Measurements from ENCODE around the gene ALDH4A1. TPM values are rescaled to one million over a fixed set of nuclear protein-coding genes. Genes with fewer than 3 reads are reported as not detected.
A peak's percentile ranks its signal among the peaks of the same experiment; 100 is the strongest.

Gene ALDH4A1
- 18.8 and 22.8 TPM in 2 replicates for total RNA-seq

GRCh38 chr1:18902523-18903290 is at the start of gene ALDH4A1:
ALDH4A1 (minus strand) TSS chr1:18902555; CDS start chr1:18902523, 32 bp downstream.
- Histone ChIP-seq H3K27me3 (ENCODE audit: control insufficient read depth, insufficient read depth, low read length) (no peaks in the 10 kb centered on the region), H3K36me3 (ENCODE audit: control insufficient read depth, insufficient read depth, low read length) (no peaks in the 10 kb centered on the region), H3K4me3 (ENCODE audit: low read depth, low read length) (peak within 1 kb of the TSS; percentile 71)
- no peak for TF ChIP-seq CTCF (IDR thresholded peaks at IDR 0.05; ENCODE audit: insufficient read depth, low read length, poor library complexity, severe bottlenecking)
- DNase-seq (ENCODE audit: low read depth): peak; percentile 94

GRCh38 chr1:18951818-18952391 is 49.5 kb upstream of the ALDH4A1 start:
- no peaks in the 10 kb centered on the region for H3K36me3 ChIP-seq (ENCODE audit: control insufficient read depth, insufficient read depth, low read length)
- no peak for TF ChIP-seq CTCF (IDR thresholded peaks at IDR 0.05; ENCODE audit: insufficient read depth, low read length, poor library complexity, severe bottlenecking)
- no peaks in the 10 kb centered on the region for H3K27me3 ChIP-seq (ENCODE audit: control insufficient read depth, insufficient read depth, low read length)
- H3K4me3 ChIP-seq (ENCODE audit: low read depth, low read length): no peak overlapping the region
- no peak for DNase-seq (ENCODE audit: low read depth)

- Histone ChIP-seq H3K36me3 (ENCODE audit: control insufficient read depth, insufficient read depth, low read length) (no peaks in the 10 kb centered on the region), H3K27me3 (ENCODE audit: control insufficient read depth, insufficient read depth, low read length) (no peaks in the 10 kb centered on the region), H3K4me3 (ENCODE audit: low read depth, low read length) (no peak overlapping the region)
- no peak for DNase-seq (ENCODE audit: low read depth)
- TF ChIP-seq CTCF (IDR thresholded peaks at IDR 0.05; ENCODE audit: insufficient read depth, low read length, poor library complexity, severe bottlenecking): no peak
Observed at GRCh38 chr1:18951416-18951815, 49.1 kb upstream of the ALDH4A1 start.

GRCh38 chr1:18950401-18951026 is 48.2 kb upstream of the ALDH4A1 start:
- Histone ChIP-seq H3K27me3 (ENCODE audit: control insufficient read depth, insufficient read depth, low read length) (no peaks in the 10 kb centered on the region), H3K36me3 (ENCODE audit: control insufficient read depth, insufficient read depth, low read length) (no peaks in the 10 kb centered on the region), H3K4me3 (ENCODE audit: low read depth, low read length) (no peak overlapping the region)
- DNase-seq (ENCODE audit: low read depth): no peak
- no peak for TF ChIP-seq CTCF (IDR thresholded peaks at IDR 0.05; ENCODE audit: insufficient read depth, low read length, poor library complexity, severe bottlenecking)

- no peaks in the 10 kb centered on the region for H3K27me3 ChIP-seq (ENCODE audit: control insufficient read depth, insufficient read depth, low read length)
- TF ChIP-seq CTCF (IDR thresholded peaks at IDR 0.05; ENCODE audit: insufficient read depth, low read length, poor library complexity, severe bottlenecking): peak; percentile 18
- H3K4me3 ChIP-seq (ENCODE audit: low read depth, low read length): no peak overlapping the region
- no peaks in the 10 kb centered on the region for H3K36me3 ChIP-seq (ENCODE audit: control insufficient read depth, insufficient read depth, low read length)
- DNase-seq (ENCODE audit: low read depth): no peak
Observed at GRCh38 chr1:18949686-18950400, 47.5 kb upstream of the ALDH4A1 start.
